Activated CD8-positive, alpha-beta memory T cell treated with anti-CD3 and anti-CD28 coated beads, Interleukin-2, amount 50 U/mL, for 4 hours (primary cell): ENCODE measurements around the gene ASIC1.

Experiments used
- DNase-seq: peaks from one replicate; pipeline ENCODE4 v3.0.0-alpha.2; 2020

The ASIC1 gene

GRCh38 chr12:50085615-50086072, 28.2 kb downstream of the ASIC1 start:
- DNase-seq = no peak

- DNase-seq = no peak
These were observed 28.8 kb downstream of the ASIC1 start for GRCh38 chr12:50086148-50086547.

- DNase-seq = no peak
These were observed 29.8 kb downstream of the ASIC1 start for GRCh38 chr12:50087151-50087550.

DNA sequence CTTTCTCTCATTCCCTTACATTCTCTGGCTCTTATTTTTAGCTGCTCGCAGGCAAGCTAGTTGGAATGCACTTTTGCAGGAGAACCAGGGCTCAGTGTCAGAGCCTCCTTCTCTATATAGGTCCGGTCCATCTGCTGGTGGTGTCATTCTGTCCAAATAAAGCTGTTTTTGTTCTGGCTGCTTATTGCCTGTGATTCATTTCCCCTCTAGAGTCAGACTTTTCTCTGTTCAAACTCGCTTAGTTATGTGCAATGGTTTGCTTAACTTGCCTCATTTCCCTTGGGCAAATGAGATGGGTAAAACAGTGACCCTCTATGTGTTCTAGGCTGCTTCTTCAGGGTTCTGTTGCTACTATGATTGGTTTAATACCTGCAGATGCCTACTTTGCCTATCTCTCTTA, 30.6 kb downstream of the ASIC1 start:
- DNase-seq = no peak

GRCh38 chr12:50088577-50089335, 31.4 kb downstream of the ASIC1 start:
- peak; percentile 52 for DNase-seq

DNA sequence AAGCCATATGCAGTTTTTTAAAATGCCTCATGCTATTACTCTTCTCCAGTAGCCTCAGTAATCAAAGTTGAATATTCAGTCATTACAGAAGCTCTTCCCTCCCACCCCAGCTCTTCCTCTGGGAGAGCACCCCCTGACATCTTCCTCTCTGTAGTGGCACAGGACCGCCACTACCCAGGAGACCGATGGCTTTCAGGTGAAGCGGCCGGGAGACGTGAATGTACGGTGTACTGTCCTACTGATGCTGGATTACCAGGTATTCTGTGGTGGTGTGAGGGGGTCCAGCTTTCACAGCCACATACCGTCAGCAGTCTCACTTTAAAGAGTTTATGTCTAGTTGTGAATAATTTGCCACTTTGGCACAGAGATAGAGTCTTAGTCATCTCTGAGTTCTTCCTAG, 32.3 kb downstream of the ASIC1 start:
- no peak for DNase-seq

GRCh38 chr12:50090391-50090790, 33.0 kb downstream of the ASIC1 start:
- DNase-seq = no peak

DNA sequence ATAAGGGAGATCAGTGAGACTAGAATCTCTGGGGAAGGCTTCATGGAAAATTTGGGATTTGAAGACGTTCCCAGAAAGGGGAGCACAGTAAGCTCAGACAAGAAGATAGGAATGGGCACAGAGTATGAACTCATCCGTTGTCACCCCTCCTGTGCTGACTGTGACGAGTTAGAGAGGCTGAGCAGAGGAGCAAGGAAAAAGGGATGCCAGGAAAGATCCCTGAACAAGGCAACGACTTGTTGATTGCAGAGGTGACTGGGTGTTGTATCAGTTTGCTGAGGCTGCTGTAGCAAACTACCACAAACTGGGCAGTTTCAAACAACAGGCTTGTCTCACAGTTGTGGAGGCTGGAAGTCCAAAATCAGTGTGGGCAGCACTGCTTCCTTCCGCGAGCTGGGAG, 40.6 kb downstream of the ASIC1 start:
- no peak for DNase-seq

DNA sequence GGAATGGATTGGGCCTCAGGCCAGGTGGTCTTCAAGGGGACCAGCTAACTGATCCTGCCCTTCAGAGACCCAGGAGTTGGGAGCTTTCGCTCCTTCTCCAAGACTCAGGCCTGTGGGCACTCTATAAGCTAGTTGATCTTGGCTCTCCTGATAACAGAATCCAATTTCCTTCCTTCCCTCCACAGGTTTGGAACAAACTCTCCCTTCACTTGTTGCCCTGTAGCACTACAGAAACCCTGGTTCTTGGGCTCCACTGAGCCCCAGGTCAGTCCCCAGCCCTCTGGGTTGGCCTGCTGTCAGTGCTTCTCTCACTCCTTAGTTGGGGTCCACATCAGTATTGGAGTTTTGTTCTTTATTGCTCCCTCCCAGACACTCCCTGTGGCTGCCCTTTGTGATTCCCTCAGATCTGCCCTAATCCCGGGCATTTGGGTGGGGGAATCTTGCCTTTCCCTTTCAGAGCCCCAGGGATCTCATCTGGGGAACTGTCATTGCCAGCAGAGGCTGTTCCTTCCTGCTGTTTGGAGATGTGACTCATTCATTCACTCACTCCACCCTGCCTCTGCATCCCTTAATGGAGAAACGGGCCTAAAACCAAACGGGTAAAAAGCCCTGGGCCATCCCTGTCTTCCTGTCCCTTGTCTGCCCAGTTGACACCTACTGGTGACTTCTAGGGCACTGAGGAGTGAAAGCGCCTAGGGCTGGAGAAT, 42.1 kb downstream of the ASIC1 start:
- no peak for DNase-seq

DNA sequence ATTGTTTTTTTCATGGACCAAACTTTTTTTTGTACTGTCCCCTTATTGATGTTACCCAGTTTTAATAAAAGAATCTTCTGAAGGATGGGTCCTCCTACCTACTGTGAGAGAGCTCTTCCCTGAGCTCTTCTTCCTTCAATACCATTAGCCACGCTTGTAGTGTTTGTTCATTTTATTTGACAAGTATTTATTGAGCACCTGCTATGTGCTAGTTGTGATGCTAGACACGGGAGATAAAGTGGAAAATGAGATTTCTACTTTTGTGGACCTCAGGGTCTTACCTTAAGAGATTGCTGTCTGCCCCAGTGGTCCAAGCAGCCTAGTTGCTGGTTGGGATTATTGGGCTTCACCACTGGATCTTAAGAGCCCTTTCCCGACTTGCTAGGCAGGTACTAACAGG, 43.2 kb downstream of the ASIC1 start:
- DNase-seq = no peak

DNA sequence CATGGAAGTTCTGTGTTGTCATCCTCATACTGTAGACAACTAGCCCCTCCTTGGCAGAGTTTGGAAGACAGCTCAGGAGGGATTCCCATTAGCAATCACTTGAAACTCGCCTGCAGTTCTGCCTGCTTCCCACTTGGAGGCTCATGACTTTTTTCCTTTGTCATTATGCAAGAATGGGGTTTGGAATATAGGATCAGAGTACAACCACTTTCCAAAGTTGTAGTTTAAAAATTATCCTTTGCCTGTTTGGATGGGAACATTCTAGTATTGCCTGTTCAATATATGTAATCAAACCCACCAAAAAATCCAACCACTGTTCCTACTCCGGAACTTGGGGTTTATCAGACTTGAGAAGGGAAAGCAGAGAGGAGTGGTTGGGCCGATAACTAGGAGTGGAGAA, 44.3 kb downstream of the ASIC1 start:
- DNase-seq = no peak

DNA sequence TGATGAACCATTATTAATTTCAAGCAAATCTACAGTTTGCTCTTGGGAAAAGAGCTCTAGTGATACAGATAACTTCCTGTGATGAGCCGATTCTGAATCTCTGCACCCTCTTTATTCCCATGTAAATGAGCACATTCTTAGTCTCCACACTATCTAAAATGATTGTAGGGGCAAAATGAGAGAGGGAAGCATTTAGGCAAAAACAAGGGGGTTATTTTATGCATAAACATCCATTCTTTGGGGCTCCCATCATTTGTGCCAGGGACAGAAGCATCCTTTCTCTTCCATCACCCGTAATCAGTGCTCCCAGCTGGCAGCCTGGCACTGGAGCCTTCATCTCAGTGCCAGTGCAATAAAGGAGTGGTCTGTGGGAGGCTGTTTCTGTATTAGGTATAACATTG, 44.7 kb downstream of the ASIC1 start:
- no peak for DNase-seq

GRCh38 chr12:50102646-50103309, 45.4 kb downstream of the ASIC1 start:
- DNase-seq = no peak

DNA sequence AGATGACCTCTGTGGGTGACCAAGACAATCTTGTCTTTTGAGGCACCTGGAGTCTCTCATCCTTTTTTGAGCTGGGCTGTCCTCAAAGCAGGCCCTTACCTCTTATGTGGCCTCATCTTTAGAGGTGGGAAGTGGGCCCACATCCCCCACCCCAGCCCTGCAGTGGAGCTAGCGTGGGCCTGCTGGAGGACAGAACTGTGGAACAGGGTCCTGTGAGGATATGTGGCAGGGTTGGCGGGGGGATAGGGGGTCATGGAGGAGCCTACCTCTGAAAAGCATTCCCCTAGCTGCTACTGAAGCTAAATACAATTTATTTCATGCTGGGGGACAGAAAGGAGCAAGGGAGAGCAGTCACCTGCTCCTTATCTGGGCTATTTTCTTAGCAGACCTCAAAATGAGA, 46.0 kb downstream of the ASIC1 start:
- DNase-seq = no peak

DNA sequence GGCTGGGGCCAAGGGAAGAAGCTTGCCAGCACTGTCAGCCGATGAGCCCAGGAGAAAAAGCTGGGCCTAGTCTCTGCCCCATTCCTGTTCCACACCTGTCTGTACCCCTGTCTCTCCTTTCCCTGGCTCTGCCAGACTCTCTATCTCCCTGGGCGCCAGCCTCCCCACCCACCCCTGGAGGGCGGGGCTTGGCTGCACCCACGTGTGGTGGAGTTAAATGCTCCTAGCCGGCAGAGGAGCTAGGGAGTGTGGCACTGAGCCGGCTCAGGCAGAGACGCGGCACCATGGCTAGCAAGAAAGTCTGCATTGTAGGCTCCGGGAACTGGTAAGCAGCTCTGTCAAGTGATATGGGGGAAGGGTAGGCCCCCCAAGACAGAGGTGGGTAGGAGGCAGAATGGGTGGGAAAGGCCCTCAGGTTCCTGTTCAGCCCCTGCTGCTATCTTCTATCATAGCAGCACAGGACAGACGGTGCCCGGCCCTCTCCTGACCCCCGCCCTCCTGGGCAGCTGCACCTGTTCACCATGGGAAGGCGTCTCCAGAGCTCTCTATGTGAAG, 46.4 kb downstream of the ASIC1 start, which contains the start of gene GPD1:
Gene GPD1 (plus strand): TSS at position 242 of the 555 bp plus-strand sequence. CDS start 43 bp downstream, at position 285.
- DNase-seq = no peak

DNA sequence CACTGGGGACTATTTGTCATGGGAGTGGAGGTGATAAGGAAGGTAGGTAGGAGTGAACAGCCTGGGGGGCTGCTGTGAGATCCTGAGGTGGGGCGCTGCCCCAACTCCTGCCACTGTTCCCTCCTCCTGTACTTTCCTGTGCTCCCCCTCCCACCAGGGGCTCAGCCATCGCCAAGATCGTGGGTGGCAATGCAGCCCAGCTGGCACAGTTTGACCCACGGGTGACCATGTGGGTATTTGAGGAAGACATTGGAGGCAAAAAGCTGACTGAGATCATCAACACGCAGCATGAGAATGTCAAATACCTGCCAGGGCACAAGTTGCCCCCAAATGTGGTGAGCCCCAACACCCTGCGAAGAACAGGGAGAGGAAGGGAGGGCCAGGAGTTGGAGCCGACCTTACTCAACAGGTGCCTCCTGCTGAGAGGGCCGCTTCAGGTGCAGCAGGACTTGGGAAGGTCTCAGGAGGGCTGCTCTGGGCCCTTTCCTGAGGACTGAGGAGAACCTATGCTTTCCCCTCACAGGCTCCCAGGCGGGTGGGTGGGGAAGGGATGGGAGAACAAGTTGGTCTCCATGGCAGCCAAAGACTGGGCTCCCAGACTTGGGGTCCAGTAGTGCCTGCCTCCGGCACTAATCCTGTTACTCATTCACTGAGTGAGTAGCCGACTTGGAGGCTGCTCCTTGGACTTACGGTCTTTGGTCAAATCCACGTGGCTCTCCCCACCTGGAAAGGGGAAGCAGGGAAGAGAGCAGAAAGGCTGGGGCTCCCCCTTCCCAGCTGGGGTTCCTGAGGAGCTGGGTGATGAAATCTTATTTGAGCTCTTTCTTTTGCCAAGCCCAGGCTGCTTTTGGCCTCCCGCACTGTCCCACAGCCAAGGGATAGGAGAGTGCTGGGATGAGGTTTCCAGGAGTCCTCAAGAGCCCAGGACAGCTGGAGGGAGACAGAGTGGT, 47.3 kb downstream of the ASIC1 start:
- DNase-seq = no peak

GRCh38 chr12:50105913-50106450, 48.6 kb downstream of the ASIC1 start:
- no peak for DNase-seq

GRCh38 chr12:50106907-50107306, 49.5 kb downstream of the ASIC1 start:
- DNase-seq = no peak

DNA sequence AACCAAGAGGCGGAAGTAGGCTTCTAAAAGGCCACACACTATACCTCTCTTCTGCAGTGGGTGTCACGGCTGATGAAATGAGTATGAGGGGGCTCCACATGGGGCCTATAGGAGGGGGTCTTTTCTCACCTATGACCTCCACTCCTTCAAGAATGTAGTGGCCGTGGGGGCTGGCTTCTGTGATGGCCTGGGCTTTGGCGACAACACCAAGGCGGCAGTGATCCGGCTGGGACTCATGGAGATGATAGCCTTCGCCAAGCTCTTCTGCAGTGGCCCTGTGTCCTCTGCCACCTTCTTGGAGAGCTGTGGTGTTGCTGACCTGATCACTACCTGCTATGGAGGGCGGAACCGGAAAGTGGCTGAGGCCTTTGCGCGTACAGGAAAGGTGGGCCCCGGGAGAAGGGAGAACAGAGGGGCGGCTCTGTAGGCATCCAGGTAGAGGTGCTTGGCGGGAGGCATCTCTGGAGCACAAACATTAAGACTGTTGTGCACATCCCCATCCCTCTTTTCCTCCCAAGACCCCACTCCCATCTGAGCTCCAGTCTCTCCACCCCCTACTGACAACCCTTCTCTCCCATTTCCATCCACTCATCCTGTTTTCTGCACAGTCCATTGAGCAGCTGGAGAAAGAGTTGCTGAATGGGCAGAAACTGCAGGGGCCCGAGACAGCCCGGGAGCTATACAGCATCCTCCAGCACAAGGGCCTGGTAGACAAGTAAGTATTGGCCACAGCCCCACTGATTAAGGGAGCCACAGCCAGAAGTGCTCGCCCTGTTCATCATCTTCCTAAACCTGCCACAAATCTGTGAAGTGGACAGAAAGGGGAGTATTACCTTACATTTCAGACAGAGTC, 50.2 kb downstream of the ASIC1 start:
- no peak for DNase-seq

DNA sequence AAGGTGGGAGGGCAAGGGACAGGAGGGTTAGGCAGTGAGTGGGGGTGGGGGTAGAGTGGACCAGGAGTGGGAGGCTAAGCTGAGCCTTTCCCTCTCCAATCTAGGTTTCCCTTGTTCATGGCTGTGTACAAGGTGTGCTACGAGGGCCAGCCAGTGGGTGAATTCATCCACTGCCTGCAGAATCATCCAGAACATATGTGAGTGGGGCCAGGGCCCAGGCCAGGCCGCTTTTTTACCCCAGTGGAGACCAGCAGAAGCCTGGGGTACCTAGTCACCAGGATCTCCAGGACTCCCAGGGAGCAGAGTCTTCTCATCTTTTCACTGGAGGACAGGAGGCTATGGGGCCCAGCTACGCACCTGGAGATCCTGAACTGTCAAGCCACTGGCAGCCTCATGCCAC, 51.9 kb downstream of the ASIC1 start:
- DNase-seq = no peak
